ELR (cell line): ENCODE measurements around the gene NSUN2.
A peak's percentile ranks its signal among the peaks of the same experiment; 100 is the strongest.

ENCODE experiments used
- DNase-seq: peaks from one replicate; pipeline ENCODE4 v3.0.0-alpha.2; 2015; ENCODE audit warnings: low read depth

Gene NSUN2

DNA sequence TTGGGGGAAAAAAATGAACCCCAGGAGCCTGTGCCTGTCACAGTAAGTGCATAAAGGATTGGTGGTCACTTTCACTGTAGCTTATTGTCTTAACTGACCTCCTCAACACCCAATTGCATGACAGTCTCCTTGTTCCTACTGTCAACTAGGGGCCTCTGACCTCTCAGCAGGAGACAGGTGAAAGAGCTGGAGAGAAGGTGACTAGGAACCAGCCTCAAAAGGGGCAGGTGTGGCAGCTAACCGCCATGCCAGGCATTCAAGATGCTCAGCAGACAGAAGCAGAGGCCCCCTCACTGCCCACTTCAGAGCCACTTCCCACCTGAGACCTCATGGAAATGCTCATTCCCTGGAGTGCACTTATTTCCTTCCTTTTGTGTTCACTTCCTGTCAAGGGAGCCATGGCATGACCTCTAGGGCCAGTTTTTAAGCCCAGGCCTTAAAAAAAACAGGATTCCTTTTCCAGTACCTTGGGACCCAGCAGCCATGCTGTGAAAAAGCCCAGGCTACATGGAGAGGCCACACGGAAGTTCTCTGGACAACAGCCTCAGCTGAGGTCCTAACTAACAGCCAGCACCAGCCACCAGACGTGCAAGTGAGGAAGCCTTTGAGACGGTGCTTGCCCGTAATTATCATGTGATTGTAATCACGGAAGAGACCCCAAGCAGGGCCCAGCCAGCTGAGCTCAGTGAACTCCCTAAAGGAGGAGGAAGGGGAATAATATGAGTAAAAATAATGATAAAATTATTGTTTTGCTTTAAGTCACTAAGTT is 74.9 kb downstream of the NSUN2 start:
- DNase-seq: no peak

DNA sequence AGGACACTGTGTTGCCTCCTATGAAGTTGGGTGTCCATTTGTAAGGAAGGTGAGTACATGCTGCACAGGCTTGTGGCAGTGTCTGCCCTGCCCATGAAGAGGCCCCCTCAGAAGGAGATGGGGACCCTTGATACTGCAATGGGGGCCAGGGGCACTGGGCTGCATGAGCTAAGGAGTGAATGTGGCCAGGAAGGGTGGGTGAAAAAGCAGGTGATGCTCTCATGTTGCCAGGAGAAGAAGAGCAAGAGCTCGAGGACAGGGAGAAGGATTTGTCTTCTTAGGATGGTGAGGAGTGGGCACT is 76.1 kb downstream of the NSUN2 start:
- no peak for DNase-seq

DNA sequence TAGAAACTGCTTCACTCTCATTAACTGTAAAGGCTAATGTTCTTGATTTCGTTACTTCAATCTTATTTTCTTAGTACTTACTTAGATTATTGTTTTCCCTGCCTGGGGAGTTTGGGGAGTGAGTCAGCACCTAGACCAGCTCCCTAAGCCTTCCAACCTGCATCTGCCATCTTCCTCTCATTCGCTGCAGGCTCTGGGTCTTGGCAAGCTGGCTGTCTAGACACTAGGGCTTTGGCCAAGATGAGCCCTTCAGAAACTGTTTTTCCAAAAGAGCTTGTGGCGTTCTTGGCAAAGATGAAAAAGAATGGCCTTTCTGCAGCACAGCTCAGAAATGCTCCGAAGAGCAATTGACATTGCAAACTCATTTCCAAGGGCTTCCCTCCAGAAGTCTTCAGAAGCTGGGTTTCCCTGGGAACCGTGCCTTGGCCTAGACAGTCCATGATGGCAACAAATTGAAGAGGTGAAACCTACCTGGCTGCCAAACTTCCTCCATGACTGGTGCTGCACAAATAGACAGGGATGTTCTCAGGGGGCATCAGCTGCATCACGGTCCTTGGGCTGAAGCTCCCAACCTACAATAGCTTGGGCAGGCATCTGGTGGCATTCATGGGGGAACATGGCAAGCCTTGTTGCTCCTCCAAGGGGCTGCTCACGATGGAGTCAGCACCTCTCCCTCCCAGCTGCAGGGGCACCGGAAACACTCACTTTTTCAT is 76.6 kb downstream of the NSUN2 start:
- no peak for DNase-seq

DNA sequence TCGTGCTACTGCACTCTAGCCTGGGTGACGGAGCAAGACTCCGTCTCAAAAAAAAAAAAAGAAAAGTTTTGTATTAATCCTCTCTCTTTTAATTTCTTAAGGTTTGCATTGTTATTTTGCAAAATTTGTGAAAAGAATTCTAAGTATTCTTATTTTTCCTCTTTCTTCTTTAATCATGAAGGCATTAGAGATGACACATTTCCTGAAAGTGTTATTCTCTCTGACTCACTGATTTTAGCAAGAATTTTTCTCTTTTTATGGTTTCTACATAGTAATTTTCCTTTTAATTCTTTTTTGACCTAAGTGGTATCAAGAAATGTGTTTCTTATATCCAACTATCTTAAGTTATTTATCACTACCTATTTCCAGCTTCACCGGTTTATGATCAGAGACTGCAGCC is 78.0 kb downstream of the NSUN2 start:
- DNase-seq: peak; percentile 15

DNA sequence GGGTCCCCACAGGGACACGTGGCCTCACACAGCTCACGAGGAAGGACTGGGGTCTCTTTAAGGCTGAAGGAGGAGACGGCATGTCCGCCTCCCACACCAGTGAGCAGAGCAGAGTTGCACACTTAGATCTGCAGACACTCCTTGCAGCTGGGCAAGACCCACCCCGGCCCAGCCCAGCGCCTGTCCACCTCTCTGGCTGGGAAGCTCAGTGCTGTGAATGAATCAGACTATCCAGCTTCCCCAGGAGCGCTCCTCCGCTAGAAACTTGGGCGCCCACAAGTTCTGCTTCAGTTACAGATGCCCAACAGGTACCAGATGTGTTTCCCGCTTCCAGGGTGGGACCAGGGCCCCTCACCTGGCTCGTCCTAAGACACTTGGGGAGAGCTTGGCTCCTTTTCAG is 78.9 kb downstream of the NSUN2 start:
- no peak for DNase-seq

DNA sequence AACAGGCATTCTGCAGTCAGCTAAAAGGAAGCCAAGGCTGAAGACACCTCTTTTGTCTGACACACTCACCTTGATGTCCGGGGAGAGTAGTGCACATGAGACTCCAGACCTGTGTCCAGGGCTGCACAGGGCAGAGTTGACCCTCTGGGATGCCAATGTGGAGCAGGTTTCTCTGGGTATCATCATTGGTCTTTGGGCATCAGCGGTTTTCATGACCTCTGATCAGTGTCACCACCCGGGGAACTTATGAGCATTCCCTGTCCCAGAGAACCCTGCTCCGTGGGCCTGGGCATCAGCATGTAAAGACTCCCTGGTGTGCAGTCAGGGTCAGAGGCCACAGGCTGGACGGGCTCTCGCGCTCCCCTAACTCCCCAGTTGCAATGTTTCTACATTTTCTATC is 80.2 kb downstream of the NSUN2 start:
- DNase-seq: no peak

DNA sequence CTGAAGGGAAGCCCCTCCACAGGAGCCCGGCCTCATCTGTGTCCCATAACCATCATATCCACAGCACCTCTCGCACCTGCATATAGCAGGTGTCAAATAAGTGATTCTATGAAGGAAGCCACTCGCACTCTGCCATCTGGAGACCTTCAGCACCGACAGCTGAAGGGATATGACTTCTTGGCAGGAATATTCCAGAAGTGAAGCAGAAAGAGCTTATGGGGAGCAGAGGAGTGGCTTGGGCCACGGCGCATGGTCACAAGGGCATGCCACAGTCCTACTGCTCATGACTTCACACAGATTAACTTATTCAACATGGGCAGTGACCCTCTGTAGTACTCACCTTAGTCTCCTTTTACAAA is 80.9 kb downstream of the NSUN2 start:
- no peak for DNase-seq

DNA sequence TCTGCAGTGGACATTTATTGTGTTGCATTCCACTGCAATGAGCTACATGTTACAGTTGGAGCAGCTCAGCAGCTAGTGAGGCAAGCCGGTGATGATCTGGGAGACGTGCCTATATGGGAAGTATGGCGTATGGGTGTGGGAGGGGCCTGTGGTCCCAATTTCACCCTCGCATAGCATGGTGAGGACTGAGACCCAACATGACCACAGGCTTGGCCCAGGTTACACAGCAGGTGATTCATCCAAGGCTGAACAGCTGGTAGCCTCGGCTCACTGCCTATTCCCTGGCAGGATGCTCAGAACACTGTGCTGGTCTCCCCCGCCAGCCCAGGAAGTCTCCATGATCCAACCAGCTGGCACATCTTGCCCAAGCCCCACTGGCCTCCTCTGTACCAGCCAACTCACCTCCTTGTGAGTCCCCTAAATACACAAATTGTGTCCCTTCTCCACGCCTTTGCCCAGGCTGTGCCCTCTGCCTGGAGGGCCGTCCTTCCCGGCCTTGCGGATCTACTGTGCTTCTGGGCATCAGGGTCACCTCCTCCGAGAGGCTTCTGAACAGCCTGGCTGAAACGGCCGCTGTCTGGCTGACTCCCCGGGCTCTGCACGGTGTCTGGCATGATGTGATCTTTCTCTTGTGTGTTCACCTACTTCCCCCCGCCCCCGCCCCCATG is 81.4 kb downstream of the NSUN2 start:
- DNase-seq: peak; percentile 14

DNA sequence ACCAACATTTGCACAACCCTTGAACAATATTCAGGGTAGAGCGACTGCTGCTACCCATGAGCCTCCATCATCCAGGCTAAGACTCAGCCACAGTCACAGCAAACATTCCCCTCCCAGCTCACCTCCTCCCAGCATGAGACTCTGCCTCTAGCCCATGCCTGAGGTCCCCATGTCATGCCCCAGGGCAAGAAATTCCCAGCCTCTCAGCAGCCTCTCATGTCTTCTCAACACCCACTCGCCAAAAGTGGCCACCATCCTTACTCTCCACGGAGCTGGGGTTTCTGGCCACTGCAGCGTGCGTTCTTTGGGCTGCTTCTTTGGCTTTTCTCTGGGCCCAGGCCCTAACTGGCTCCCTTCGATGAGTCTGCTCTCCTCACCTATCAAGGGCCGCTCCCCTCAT is 82.2 kb downstream of the NSUN2 start:
- DNase-seq: no peak
